ENCODE measurements around the gene SGMS1.

DNA sequence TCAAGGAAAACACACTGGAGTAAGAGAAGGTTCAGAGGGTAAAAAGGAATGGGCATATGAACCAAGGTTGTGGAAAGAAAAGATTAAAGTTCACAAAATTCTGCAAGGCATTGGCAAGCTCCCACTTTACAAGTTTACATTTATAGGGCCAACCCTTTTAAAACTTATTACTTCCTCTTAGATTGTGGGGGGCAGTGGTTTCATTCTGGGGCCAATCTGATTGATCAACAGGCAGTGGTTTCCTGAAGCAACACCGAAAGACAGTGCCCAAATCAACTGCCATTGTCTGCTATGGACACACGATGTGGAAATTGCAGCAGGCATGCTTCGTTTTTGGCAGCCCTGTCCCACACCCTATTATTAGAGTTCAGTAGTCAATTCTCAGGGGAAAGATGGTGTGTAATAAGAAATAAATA is 154.0 kb downstream of the SGMS1 start:
- TF ChIP-seq RAD21 (conservative IDR thresholded peaks at IDR 0.05) = no peak
- TF ChIP-seq, protein P1, sequence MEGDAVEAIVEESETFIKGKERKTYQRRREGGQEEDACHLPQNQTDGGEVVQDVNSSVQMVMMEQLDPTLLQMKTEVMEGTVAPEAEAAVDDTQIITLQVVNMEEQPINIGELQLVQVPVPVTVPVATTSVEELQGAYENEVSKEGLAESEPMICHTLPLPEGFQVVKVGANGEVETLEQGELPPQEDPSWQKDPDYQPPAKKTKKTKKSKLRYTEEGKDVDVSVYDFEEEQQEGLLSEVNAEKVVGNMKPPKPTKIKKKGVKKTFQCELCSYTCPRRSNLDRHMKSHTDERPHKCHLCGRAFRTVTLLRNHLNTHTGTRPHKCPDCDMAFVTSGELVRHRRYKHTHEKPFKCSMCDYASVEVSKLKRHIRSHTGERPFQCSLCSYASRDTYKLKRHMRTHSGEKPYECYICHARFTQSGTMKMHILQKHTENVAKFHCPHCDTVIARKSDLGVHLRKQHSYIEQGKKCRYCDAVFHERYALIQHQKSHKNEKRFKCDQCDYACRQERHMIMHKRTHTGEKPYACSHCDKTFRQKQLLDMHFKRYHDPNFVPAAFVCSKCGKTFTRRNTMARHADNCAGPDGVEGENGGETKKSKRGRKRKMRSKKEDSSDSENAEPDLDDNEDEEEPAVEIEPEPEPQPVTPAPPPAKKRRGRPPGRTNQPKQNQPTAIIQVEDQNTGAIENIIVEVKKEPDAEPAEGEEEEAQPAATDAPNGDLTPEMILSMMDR (IDR thresholded peaks at IDR 0.05; ENCODE audit: poor library complexity, severe bottlenecking) = no peak
- no peak for TF ChIP-seq EZH2 (IDR thresholded peaks at IDR 0.05; ENCODE audit: borderline replicate concordance, insufficient read depth, low read length, poor library complexity, severe bottlenecking)
- TF ChIP-seq POLR2AphosphoS5 (IDR thresholded peaks at IDR 0.05) = no peak
- TF ChIP-seq, protein P2, sequence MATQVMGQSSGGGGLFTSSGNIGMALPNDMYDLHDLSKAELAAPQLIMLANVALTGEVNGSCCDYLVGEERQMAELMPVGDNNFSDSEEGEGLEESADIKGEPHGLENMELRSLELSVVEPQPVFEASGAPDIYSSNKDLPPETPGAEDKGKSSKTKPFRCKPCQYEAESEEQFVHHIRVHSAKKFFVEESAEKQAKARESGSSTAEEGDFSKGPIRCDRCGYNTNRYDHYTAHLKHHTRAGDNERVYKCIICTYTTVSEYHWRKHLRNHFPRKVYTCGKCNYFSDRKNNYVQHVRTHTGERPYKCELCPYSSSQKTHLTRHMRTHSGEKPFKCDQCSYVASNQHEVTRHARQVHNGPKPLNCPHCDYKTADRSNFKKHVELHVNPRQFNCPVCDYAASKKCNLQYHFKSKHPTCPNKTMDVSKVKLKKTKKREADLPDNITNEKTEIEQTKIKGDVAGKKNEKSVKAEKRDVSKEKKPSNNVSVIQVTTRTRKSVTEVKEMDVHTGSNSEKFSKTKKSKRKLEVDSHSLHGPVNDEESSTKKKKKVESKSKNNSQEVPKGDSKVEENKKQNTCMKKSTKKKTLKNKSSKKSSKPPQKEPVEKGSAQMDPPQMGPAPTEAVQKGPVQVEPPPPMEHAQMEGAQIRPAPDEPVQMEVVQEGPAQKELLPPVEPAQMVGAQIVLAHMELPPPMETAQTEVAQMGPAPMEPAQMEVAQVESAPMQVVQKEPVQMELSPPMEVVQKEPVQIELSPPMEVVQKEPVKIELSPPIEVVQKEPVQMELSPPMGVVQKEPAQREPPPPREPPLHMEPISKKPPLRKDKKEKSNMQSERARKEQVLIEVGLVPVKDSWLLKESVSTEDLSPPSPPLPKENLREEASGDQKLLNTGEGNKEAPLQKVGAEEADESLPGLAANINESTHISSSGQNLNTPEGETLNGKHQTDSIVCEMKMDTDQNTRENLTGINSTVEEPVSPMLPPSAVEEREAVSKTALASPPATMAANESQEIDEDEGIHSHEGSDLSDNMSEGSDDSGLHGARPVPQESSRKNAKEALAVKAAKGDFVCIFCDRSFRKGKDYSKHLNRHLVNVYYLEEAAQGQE (IDR thresholded peaks at IDR 0.05; ENCODE audit: borderline replicate concordance) = no peak
- no peak for TF ChIP-seq SMC3 (conservative IDR thresholded peaks at IDR 0.05; ENCODE audit: poor library complexity)
- TF ChIP-seq TAF1 (IDR thresholded peaks at IDR 0.05; ENCODE audit: low read depth) = no peak
- no peak for TF ChIP-seq MXI1 (conservative IDR thresholded peaks at IDR 0.05; ENCODE audit: poor library complexity, severe bottlenecking)

All from neural cell (in vitro differentiated cells).